Mesenteric fat pad (tissue), 1 donor: Measurements from ENCODE around the gene KDM1B. TPM values are rescaled to one million over a fixed set of nuclear protein-coding genes. Genes with fewer than 3 reads are reported as not detected.

ENCODE experiments used
- DNase-seq: peaks from one replicate; pipeline ENCODE4 v3.0.0-alpha.2; 2020; ENCODE audit warnings: low spot score
- long read RNA-seq: library from polyadenylated mRNA; unstranded; transcript quantifications from one replicate; pipeline ENCODE4 v2.0.0, GENCODE V29; 2020
- total RNA-seq: library from RNA; stranded (reverse); fragmentation: NEBNext Ultra II Directional; extraction: Animal tissue kit (Norgen Biotek cat#: 25700); gene quantifications from one replicate; pipeline ENCODE4 v1.2.1, GENCODE V29; 2021
- donor health status: DM: yes; HTN: yes; CAD: no.

KDM1B gene
- 13.3 TPM for total RNA-seq
- long read RNA-seq, partial matches to known transcripts: 0 of 4 reads
- long read RNA-seq, other reads (novel, unspliced or antisense): 4 of 4 reads

GRCh38 chr6:18155150-18155863 lies at the start of gene KDM1B:
KDM1B (plus strand) TSS chr6:18155422; CDS start chr6:18159896, 4,474 bp downstream.
- peak; percentile 99 for DNase-seq

DNA sequence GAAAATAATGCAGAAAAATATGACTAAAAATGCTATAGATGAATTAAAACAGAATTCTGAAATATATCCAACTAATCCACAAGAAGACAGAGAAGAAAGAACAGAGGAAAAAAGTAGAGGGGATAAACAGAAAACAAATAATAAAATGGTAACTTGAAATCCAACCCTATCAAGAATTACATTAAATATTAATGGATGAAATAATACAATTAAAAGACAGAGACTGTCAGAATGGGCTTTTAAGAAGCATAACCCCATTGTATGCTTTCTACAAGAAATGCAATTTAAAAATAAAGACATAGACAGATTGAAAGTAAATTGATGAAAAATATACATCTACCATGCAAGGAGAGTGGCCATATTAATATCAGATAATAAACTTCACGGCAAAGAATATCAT lies 48.2 kb upstream of the KDM1B start:
- no peak for DNase-seq

DNA sequence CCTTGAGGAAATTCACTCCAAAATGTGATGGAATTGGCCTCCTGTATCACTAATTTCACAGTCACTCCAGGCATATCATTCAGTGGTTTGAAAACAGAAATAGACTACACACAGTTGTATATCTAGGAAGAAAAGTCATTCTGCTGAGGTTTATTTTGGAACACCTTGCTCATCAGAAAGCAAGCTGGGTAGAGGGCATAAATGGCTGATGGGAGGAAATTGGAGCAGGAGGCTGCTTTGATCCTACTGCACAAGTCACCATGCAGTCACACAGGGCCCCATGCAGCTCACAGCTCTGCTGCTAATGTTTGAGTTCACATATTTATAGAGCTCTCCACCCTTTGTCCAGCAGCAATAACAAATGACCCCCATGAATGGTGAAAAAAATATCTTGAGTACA lies 45.1 kb upstream of the KDM1B start:
- DNase-seq: no peak

DNA sequence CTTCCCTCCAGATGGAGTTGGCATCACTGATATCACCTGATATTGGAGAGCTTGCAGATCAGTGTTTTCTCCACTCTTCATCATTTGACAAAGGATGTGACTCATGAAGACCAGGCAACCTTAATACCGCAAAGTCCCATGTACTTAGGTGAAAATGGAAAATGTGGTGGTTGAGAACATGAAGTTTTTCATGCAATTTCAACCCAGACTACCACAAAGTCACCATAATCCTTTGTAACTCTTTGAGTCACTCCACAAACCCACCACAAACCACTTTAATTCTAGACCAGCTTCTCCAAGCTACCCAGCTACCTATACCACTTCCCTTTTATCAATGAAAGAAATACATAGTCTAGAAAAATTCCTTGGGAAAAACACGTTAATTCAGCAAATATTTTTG lies 39.9 kb upstream of the KDM1B start:
- DNase-seq: no peak

GRCh38 chr6:18117136-18117535 lies 38.1 kb upstream of the KDM1B start:
- DNase-seq: no peak

GRCh38 chr6:18118330-18118729 lies 36.9 kb upstream of the KDM1B start:
- DNase-seq: no peak

GRCh38 chr6:18119236-18119635 lies 36.0 kb upstream of the KDM1B start:
- no peak for DNase-seq

DNA sequence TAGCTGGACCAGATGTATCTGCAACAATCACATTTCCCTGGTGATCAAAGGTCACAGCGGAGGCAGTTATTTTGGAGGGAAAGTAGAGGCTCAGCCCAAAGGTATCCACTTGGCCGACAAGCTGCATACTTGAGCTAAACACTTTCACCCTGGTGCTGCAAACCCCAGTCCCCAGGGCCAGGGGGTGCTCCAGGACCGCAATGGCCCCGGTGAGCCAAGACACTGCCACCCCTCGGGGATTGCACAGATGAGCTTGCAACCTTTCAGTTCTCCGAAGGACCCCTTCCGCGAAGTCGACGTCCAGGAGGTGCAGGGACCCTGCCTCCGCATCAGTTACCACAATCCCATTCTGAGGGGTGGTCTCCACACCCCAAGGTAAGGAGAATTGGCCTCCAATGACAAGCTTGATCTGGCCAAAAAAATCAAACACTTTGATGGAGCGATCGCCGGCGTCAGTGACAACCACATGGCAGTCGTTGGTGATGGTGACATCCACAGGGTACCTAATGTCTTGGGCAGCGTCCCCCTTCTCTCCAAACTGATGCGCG lies 33.6 kb upstream of the KDM1B start:
- DNase-seq: no peak

GRCh38 chr6:18122128-18123093 lies 32.8 kb upstream of the KDM1B start, which contains the start of gene NHLRC1:
NHLRC1 (minus strand) TSS chr6:18122677; CDS start chr6:18122606, 71 bp downstream.
- peak; percentile 96 for DNase-seq

GRCh38 chr6:18126121-18126520 lies 29.1 kb upstream of the KDM1B start:
- DNase-seq: no peak

DNA sequence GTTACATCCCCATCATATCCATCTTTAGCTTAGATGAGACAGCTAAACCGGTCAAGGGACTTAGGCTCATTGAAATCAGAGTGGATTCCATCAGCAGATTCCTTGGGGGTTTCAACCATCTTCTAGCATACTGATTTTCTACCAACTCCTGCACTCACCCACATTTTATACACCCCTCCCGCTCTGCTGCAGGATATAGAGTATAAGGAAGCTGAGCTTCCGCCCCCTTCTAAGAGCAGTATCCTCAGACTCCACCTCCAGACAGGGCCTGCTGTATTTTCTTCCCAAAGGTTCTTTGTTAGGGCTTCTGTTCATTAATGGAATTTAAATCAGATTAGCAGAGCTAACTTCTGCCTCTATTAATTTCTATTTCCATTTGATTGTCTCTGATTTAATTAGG lies 22.9 kb upstream of the KDM1B start:
- no peak for DNase-seq

DNA sequence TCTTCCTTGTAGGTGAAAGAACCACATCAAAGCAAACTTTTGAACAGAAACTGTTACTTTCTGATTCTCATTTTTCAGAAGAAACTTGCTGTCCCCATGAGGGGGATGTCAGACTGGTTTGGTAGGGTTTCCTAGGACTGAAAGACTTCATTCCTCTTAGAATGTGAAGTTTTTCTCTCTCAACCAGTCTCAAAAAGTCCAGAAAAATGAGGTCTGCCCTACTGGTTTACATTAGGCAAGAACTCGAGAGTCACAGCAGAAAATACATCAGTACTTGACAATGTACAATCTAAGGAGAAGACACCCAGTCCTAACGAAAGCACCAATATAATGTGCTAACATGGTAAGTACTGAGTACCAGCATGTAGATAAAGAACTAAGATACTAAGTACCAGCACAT lies 20.1 kb upstream of the KDM1B start:
- DNase-seq: no peak

- no peak for DNase-seq
These were observed 19.0 kb upstream of the KDM1B start for GRCh38 chr6:18136260-18136659.

DNA sequence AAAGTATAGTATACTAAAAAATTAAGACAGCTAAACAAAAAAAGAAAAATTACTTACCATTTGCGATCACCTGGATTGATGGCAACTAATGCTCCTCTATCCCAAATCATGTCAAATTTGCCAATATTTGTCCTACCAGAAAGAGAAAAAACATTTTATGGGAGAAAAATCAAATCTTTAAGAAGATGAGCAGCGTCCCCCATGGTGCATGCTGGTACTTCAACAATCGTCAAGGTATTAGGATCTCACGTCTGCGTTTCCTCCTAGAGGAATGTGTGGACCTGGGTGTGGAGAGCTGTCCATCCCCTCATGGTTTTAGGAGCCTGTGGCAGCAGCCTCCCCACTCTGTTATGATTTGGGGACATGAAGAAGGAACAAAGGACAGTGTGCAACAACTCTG lies 16.3 kb upstream of the KDM1B start:
- no peak for DNase-seq

GRCh38 chr6:18139935-18140621 lies 15.1 kb upstream of the KDM1B start:
- DNase-seq: no peak

DNA sequence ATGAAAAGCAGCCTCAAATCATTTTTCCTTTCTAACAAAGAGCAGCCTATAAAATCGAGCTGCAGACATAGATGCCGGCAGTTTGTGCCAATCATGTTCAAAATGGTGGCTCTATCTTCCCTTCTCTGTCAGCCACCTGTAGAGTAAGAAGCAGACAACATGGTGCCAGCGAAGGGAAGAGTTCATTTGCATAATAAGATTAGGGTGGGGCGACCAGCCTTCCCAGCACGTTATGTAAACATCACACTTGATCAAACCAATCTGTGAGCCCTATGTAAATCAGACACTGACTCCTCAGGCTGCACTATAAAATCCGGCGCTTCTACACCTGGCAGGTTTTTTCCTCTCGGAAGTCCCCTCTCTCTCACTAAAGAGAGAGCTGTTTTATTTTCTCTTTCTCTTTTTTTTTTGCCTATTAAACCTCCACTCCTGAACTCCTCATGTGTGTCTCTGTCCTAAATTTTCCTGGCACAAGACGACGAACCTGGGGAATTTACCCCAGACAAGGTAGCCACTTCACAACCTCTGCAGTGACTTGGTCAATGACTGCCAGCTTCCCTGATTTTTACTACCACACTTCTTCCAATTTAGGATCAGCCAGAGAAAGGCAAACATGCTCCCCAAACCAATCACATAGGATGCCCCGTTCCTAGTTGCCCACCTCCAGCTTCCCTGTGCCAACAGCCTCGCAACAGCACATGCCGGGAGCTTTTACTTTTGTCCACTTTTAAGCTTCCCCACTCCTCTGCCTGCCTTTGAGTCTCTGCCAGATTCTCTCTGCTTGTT lies 13.2 kb upstream of the KDM1B start:
- no peak for DNase-seq

GRCh38 chr6:18142591-18142861 lies 12.7 kb upstream of the KDM1B start:
- no peak for DNase-seq

- DNase-seq: no peak
These were observed 8.1 kb upstream of the KDM1B start for GRCh38 chr6:18147160-18147559.

DNA sequence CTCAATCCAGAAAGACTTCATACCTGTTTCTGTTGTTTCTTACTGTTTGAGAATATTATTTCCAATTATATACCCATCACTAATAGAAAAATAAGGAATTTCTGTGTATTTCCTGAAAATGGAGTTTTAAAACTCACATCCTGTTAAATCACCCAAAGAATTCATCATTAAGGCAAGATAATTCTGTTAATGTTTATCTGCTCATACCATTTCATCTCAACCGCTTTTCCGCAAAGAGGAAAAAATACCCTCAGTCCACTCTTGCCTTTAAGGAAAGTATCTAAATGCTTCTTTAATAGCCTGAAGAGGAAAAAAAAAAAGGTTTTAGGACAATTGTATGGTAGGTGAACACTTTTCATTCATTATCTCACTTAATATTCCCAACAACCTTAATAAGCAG lies 7.6 kb upstream of the KDM1B start:
- no peak for DNase-seq

DNA sequence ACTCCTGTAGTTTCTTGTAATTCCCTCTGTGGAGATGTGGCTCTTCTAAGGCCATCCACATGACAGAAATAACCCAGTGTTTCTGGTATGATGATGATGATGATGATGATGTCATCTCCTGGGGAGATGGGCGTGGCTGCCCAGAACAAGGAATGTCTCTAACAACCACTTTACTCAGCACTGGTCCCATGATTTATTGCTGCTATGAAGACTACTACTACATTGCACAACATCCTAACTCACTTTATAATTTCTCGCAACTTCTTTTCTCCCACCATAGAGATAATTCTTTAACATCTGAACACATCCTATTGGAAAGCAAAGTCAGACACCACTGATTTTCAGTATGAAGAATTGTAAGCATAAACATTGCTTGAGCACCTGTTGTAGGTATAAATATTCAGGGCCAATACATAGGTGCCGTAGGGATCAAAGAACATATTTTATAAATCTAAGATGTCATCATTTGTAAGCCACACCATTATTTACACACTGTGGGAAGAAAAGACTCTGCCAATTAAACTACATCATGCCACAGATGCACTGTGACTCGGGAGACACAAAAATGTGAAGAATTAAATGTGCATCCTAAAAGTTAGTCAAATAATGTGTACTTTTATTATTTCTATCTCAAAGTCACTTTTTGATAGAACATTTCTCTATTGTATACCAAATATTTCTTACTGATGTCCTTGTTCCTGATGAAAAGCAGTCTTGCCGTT lies 6.8 kb upstream of the KDM1B start:
- DNase-seq: no peak
